PC-9 (cell line): Measurements from ENCODE around the gene CD180. TPM values are rescaled to one million over a fixed set of nuclear protein-coding genes. Genes with fewer than 3 reads are reported as not detected.

Source experiments
- BruUV-seq: library from RNA; stranded (reverse); fragments of 400-500 nt; replicated peaks from 2 replicates; lab custom pipeline; 2021; lab: Mats Ljungman, UMichigan
- CTCF ChIA-PET: fragments of 300-600 bp; sonication (Branson Sonifier 250); formaldehyde crosslinking; loops from one replicate; lab custom pipeline; 2022; ENCODE audit warnings: antibody characterized with exemption; lab: Charles Lee
- POLR2A ChIA-PET: fragments of 300-600 bp; sonication (Branson Sonifier 250); formaldehyde crosslinking; loops from one replicate; lab custom pipeline; 2022; ENCODE audit warnings: antibody characterized with exemption; ENCODE audit not compliant: unreplicated experiment; lab: Charles Lee
- DNase-seq, 2 experiments: peaks; one replicate each; pipeline versions ENCODE4 v3.0.0 to v3.0.0-alpha.2; 2015 to 2022; ENCODE audit warnings: mixed read lengths in 1 of 2
- H2AFZ ChIP-seq: fragments of 200-600 bp; sonication (generic); 2 replicates; pipeline ENCODE4 v1.8.1; 2017; ENCODE audit warnings: antibody characterized with exemption
- H3F3A ChIP-seq: fragments of 200-600 bp; sonication (generic); 2 replicates; pipeline ENCODE4 v1.8.1; 2017; ENCODE audit warnings: antibody characterized with exemption, mild to moderate bottlenecking, low read depth; ENCODE audit not compliant: insufficient read depth
- H3K27ac ChIP-seq: fragments of 200-600 bp; sonication (generic); 2 replicates; pipeline ENCODE4 v1.6.1; 2016; ENCODE audit warnings: mixed run types
- H3K27me3 ChIP-seq: fragments of 200-600 bp; sonication (generic); 2 replicates; pipeline ENCODE4 v1.6.1; 2016; ENCODE audit warnings: low read depth, mixed run types; ENCODE audit not compliant: insufficient read depth
- H3K36me3 ChIP-seq: fragments of 200-600 bp; sonication (generic); 2 replicates; pipeline ENCODE4 v1.6.1; 2016; ENCODE audit warnings: low read depth, mixed run types
- H3K4me1 ChIP-seq: fragments of 200-600 bp; sonication (generic); replicated peaks from 2 replicates; pipeline ENCODE4 v1.6.1; 2016; ENCODE audit warnings: mixed run types; ENCODE audit not compliant: insufficient read depth
- H3K4me2 ChIP-seq: fragments of 200-600 bp; sonication (generic); 2 replicates; pipeline ENCODE4 v1.6.1; 2017; ENCODE audit warnings: mixed run types
- H3K4me3 ChIP-seq: fragments of 200-600 bp; sonication (generic); 2 replicates; pipeline ENCODE4 v1.6.1; 2016; ENCODE audit warnings: mixed run types
- H3K79me2 ChIP-seq: fragments of 200-600 bp; sonication (generic); 2 replicates; pipeline ENCODE4 v1.6.1; 2017; ENCODE audit warnings: low read depth, mixed run types
- H3K9me2 ChIP-seq: fragments of 200-600 bp; sonication (generic); 2 replicates; pipeline ENCODE4 v1.8.1; 2017; ENCODE audit warnings: mild to moderate bottlenecking; ENCODE audit not compliant: insufficient read depth
- H3K9me3 ChIP-seq: fragments of 200-600 bp; sonication (generic); 2 replicates; pipeline ENCODE4 v1.8.1; 2016; ENCODE audit warnings: low read depth; ENCODE audit not compliant: insufficient read depth
- H4K20me1 ChIP-seq: fragments of 200-600 bp; sonication (generic); 2 replicates; pipeline ENCODE4 v1.8.1; 2017; ENCODE audit not compliant: insufficient read depth
- EZH2 ChIP-seq: fragments of 200-600 bp; sonication (generic); IDR thresholded peaks from 2 replicates; pipeline ENCODE4 v1.8.0; 2017; ENCODE audit warnings: antibody characterized with exemption, low read depth
- intact Hi-C: fragments of 100-400 bp; cut with micrococcal nuclease; formaldehyde crosslinking; loops from one replicate; pipeline ENCODE4 v1.10.0; 2022; ENCODE audit not compliant: unreplicated experiment
- total RNA-seq: library from RNA; stranded (reverse); gene quantifications from 2 replicates; pipeline ENCODE4 v1.2.3, GENCODE V29; 2021
- TF ChIP-seq, protein P1 (sequence below): fragments of 200-600 bp; sonication (generic); conservative IDR thresholded peaks from 2 replicates; pipeline ENCODE4 v1.6.1; 2017; ENCODE audit warnings: mixed run types, antibody characterized with exemption, mild to moderate bottlenecking, moderate library complexity

CD180 gene
- total RNA-seq, 1 experiment from 2014 or later = not detected

- ChIA-PET POLR2A (no interaction called here), CTCF (interaction anchor here (0.6 kb wide), 1 partner anchor 1039 kb away, joined by 6 read pairs; no protein-coding TSS in a partner anchor)
- Histone ChIP-seq H3F3A (no peaks in the 10 kb centered on the region), H3K27me3 (0 out of 2 replicates have a peak, but pooled peaks cover 5% of the 10 kb centered on the region), H3K9me2 (no peaks in the 10 kb centered on the region), H3K4me3 (no peak overlapping the region), H3K9me3 (no peaks in the 10 kb centered on the region), H3K79me2 (no peaks in the 10 kb centered on the region), H2AFZ (no peak overlapping the region), H4K20me1 (no peaks in the 10 kb centered on the region), H3K4me2 (no peak overlapping the region), H3K36me3 (no peaks in the 10 kb centered on the region), H3K27ac (no peak overlapping the region), H3K4me1 (no peaks in the 10 kb centered on the region)
- TF ChIP-seq, protein P1, sequence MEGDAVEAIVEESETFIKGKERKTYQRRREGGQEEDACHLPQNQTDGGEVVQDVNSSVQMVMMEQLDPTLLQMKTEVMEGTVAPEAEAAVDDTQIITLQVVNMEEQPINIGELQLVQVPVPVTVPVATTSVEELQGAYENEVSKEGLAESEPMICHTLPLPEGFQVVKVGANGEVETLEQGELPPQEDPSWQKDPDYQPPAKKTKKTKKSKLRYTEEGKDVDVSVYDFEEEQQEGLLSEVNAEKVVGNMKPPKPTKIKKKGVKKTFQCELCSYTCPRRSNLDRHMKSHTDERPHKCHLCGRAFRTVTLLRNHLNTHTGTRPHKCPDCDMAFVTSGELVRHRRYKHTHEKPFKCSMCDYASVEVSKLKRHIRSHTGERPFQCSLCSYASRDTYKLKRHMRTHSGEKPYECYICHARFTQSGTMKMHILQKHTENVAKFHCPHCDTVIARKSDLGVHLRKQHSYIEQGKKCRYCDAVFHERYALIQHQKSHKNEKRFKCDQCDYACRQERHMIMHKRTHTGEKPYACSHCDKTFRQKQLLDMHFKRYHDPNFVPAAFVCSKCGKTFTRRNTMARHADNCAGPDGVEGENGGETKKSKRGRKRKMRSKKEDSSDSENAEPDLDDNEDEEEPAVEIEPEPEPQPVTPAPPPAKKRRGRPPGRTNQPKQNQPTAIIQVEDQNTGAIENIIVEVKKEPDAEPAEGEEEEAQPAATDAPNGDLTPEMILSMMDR = no peak
- TF ChIP-seq EZH2 = no peak
- no peak for DNase-seq
- intact Hi-C loops = no loop called here
- BruUV-seq = no TSS peak
Measured at GRCh38 chr5:67233075-67233474, 36.5 kb upstream of the CD180 start.

GRCh38 chr5:67223211-67223610 lies 26.6 kb upstream of the CD180 start:
- BruUV-seq = no TSS peak
- Histone ChIP-seq H3K27me3 (no peaks in the 10 kb centered on the region), H2AFZ (no peak overlapping the region), H3K9me2 (no peaks in the 10 kb centered on the region; the same call in 1 of the 2 replicates), H3K4me3 (no peak overlapping the region), H3K79me2 (no peaks in the 10 kb centered on the region), H3K9me3 (no peaks in the 10 kb centered on the region), H3F3A (no peaks in the 10 kb centered on the region), H3K4me2 (no peak overlapping the region), H3K36me3 (no peaks in the 10 kb centered on the region), H4K20me1 (no peaks in the 10 kb centered on the region), H3K4me1 (no peaks in the 10 kb centered on the region), H3K27ac (no peak overlapping the region)
- DNase-seq = no peak
- ChIA-PET CTCF (no interaction called here), POLR2A (no interaction called here)
- intact Hi-C loops = no loop called here
- no peak for TF ChIP-seq EZH2
- TF ChIP-seq, protein P1 = no peak

- intact Hi-C loops = no loop called here
- H3K36me3 ChIP-seq = no peaks in the 10 kb centered on the region
- BruUV-seq = no TSS peak
- no peak overlapping the region for H3K4me3 ChIP-seq
- H3K27ac ChIP-seq = no peak overlapping the region
- no peaks in the 10 kb centered on the region for H3K79me2 ChIP-seq
- no peak overlapping the region for H2AFZ ChIP-seq
- H3K9me3 ChIP-seq = no peaks in the 10 kb centered on the region
- TF ChIP-seq, protein P1 = no peak
- no peak for TF ChIP-seq EZH2
- no peak overlapping the region for H3K4me2 ChIP-seq
- H3K9me2 ChIP-seq = no peaks in the 10 kb centered on the region; the same call in 1 of the 2 replicates
- no peaks in the 10 kb centered on the region for H4K20me1 ChIP-seq
- ChIA-PET POLR2A (interaction anchor here (0.6 to 0.7 kb wide), 2 partner anchors 13 to 259 kb away, joined by 3 read pairs; no protein-coding TSS in a partner anchor), CTCF (no interaction called here)
- no peaks in the 10 kb centered on the region for H3K27me3 ChIP-seq
- no peak for DNase-seq
- no peaks in the 10 kb centered on the region for H3K4me1 ChIP-seq
- H3F3A ChIP-seq = no peaks in the 10 kb centered on the region
Measured at GRCh38 chr5:67222243-67223025, 25.8 kb upstream of the CD180 start.
